Trophoblast cell (in vitro differentiated cells and primary cell): Measurements from ENCODE around the gene PTCH2.

Experiments used
- DNase-seq, 2 donors: peaks; one replicate each; pipeline ENCODE4 v3.0.0-alpha.2; 2016
- H2AFZ ChIP-seq: 2 replicates; pipeline ENCODE4 v1.6.1; 2013; ENCODE audit warnings: low read length, moderate library complexity, mild to moderate bottlenecking; ENCODE audit not compliant: insufficient read depth, poor library complexity
- H2AK5ac ChIP-seq: 2 replicates; pipeline ENCODE4 v1.6.1; 2013; ENCODE audit warnings: mild to moderate bottlenecking, low read length
- H2BK120ac ChIP-seq: 2 replicates; pipeline ENCODE4 v1.6.1; 2013; ENCODE audit warnings: low read length, mild to moderate bottlenecking, moderate library complexity; ENCODE audit not compliant: insufficient read depth, poor library complexity
- H2BK12ac ChIP-seq: 2 replicates; pipeline ENCODE4 v1.6.1; 2013; ENCODE audit warnings: mild to moderate bottlenecking, low read length, moderate library complexity
- H2BK5ac ChIP-seq: 2 replicates; pipeline ENCODE4 v1.6.1; 2013; ENCODE audit warnings: low read length, low read depth, moderate library complexity, mild to moderate bottlenecking; ENCODE audit not compliant: poor library complexity
- H3K14ac ChIP-seq: 2 replicates; pipeline ENCODE4 v1.6.1; 2013; ENCODE audit warnings: mild to moderate bottlenecking, low read length
- H3K18ac ChIP-seq: 2 replicates; pipeline ENCODE4 v1.6.1; 2013; ENCODE audit warnings: mild to moderate bottlenecking, low read length
- H3K23ac ChIP-seq: 2 replicates; pipeline ENCODE4 v1.6.1; 2013; ENCODE audit warnings: low read length
- H3K27ac ChIP-seq: 2 replicates; pipeline ENCODE4 v1.5.1; 2013; ENCODE audit warnings: low read depth, mild to moderate bottlenecking, inconsistent platforms, low read length, moderate library complexity
- H3K27me3 ChIP-seq: 2 replicates; pipeline ENCODE4 v1.6.1; 2013; ENCODE audit warnings: inconsistent platforms, mild to moderate bottlenecking, low read length, moderate library complexity; ENCODE audit not compliant: insufficient read depth
- H3K36me3 ChIP-seq, 2 experiments: 1 replicate in 1 of 2; 2 replicates in 1 of 2; pipeline ENCODE4 v1.6.1; 2013; ENCODE audit warnings: low read length in 2 of 2, mild to moderate bottlenecking in 2 of 2, moderate library complexity in 1 of 2; ENCODE audit not compliant: insufficient read depth in 2 of 2, control insufficient read depth in 1 of 2
- H3K4ac ChIP-seq: 2 replicates; pipeline ENCODE4 v1.6.1; 2013; ENCODE audit warnings: low read depth, mild to moderate bottlenecking, low read length, moderate library complexity
- H3K4me1 ChIP-seq, 2 experiments: 1 replicate in 1 of 2; 2 replicates in 1 of 2; pipeline ENCODE4 v1.6.1; 2013; ENCODE audit warnings: low read length in 2 of 2, mild to moderate bottlenecking in 2 of 2, moderate library complexity in 1 of 2; ENCODE audit not compliant: insufficient read depth in 2 of 2, control insufficient read depth in 1 of 2
- H3K4me2 ChIP-seq: 2 replicates; pipeline ENCODE4 v1.6.1; 2013; ENCODE audit warnings: inconsistent platforms, mild to moderate bottlenecking, low read length, moderate library complexity
- H3K4me3 ChIP-seq: 2 replicates; pipeline ENCODE4 v1.5.1; 2013; ENCODE audit warnings: mild to moderate bottlenecking, low read depth, low read length, inconsistent platforms
- H3K79me1 ChIP-seq: one replicate; pipeline ENCODE4 v1.6.1; 2013; ENCODE audit warnings: low read length
- H3K79me2 ChIP-seq: 2 replicates; pipeline ENCODE4 v1.6.1; 2013; ENCODE audit warnings: low read length, mild to moderate bottlenecking; ENCODE audit not compliant: control insufficient read depth, insufficient read depth, poor library complexity
- H3K9ac ChIP-seq: 2 replicates; pipeline ENCODE4 v1.6.1; 2013; ENCODE audit warnings: mild to moderate bottlenecking, low read length
- H3K9me3 ChIP-seq: 2 replicates; pipeline ENCODE4 v1.6.1; 2013; ENCODE audit warnings: low read depth, mild to moderate bottlenecking, control low read depth, inconsistent platforms, low read length; ENCODE audit not compliant: insufficient read depth
- H4K12ac ChIP-seq: 2 replicates; pipeline ENCODE4 v1.6.1; 2013; ENCODE audit warnings: low read depth, mild to moderate bottlenecking, low read length, moderate library complexity
- H4K8ac ChIP-seq: 2 replicates; pipeline ENCODE4 v1.6.1; 2013; ENCODE audit warnings: low read depth, mild to moderate bottlenecking, low read length, moderate library complexity
- H4K91ac ChIP-seq: one replicate; pipeline ENCODE4 v1.6.1; 2013; ENCODE audit warnings: low read depth, mild to moderate bottlenecking, low read length, moderate library complexity
- WGBS: extraction: QIAGEN DNeasy Blood & Tissue Kit; methylation state at CpG from one replicate; pipeline ENCODE4 v1.1.7; 2013; ENCODE audit warnings: missing lambda C conversion rate; ENCODE audit not compliant: insufficient read length, insufficient coverage; ENCODE audit errors: extremely low coverage; 5-methylcytosine and 5-hydroxymethylcytosine counted together

Gene PTCH2

DNA sequence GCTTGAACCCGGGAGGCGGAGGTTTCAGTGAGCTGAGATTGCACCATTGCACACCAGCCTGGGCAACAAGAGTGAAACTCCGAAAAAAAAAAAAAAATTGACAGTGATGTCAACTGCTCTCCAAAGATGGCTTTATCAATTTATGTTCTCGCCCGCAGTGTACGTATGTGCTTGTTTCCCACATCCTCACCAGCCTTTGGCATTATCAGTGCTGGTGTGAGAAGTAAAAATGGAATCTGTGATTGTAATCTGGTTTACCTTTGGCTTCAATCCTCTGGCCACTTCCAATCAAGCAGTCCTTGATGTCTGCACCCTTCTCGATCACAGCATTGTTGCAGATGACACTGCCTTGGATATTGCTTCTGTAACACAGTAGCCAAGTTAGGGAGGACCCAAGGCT, 14.4 kb upstream of the PTCH2 start:
- Histone ChIP-seq H2BK12ac (no peak overlapping the region), H3K4me2 (no peak overlapping the region), H2BK120ac (no peak overlapping the region), H3K4ac (no peak overlapping the region), H3K9ac (no peak overlapping the region), H2AK5ac (no peak overlapping the region), H4K8ac (no peak overlapping the region), H3K4me3 (no peak overlapping the region), H3K27ac (no peak overlapping the region), H4K12ac (no peak overlapping the region), H4K91ac (no peak overlapping the region), H3K27me3 (no peaks in the 10 kb centered on the region), H3K4me1 (no peaks in the 10 kb centered on the region), H3K9me3 (no peaks in the 10 kb centered on the region), H3K79me2 (no peaks in the 10 kb centered on the region), H3K23ac (no peak overlapping the region), H3K36me3 (peaks cover 0 to 3% of the 10 kb centered on the region in 2 experiments), H3K79me1 (no peaks in the 10 kb centered on the region), H3K14ac (no peak overlapping the region), H2AFZ (no peak overlapping the region), H3K18ac (no peak overlapping the region), H2BK5ac (no peak overlapping the region)
- WGBS: no CpG with 5 or more reads among the region's 7 CpGs
- peak; percentile 77 to 92 for DNase-seq

DNA sequence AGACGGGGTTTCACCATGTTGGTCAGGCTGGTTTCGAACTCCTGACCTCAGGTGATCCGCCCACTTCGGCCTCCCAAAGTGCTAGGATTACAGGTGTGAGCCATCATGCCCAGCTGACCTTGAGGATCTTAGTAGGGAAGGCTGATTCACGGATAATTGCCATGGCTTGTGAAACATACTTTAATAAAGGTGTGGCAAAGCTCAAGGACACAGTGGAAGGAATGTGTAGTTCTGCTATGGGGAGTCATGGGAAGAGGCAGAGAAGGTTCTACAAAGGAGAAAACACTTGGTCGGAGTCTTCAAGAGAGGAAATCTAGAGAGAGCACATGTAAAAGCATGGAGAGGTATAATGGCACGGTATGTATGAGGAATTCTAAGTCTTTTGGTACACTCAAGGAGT, 12.7 kb upstream of the PTCH2 start:
- Histone ChIP-seq H4K12ac (no peak overlapping the region), H4K91ac (no peak overlapping the region), H3K4ac (no peak overlapping the region), H2BK120ac (no peak overlapping the region), H3K4me1 (no peaks in the 10 kb centered on the region), H3K36me3 (peaks cover 0 to 3% of the 10 kb centered on the region in 2 experiments), H3K27ac (no peak overlapping the region), H3K79me2 (no peaks in the 10 kb centered on the region), H3K9me3 (no peaks in the 10 kb centered on the region), H3K27me3 (no peaks in the 10 kb centered on the region), H2AK5ac (no peak overlapping the region), H3K23ac (no peak overlapping the region), H2BK12ac (no peak overlapping the region), H2BK5ac (no peak overlapping the region), H3K9ac (no peak overlapping the region), H3K4me3 (no peak overlapping the region), H3K18ac (no peak overlapping the region), H4K8ac (no peak overlapping the region), H3K4me2 (no peak overlapping the region), H2AFZ (no peak overlapping the region), H3K14ac (no peak overlapping the region), H3K79me1 (no peaks in the 10 kb centered on the region)
- no CpG with 5 or more reads among the region's 7 CpGs for WGBS
- peak in 1 of 2 donors; percentile 55 for DNase-seq

DNA sequence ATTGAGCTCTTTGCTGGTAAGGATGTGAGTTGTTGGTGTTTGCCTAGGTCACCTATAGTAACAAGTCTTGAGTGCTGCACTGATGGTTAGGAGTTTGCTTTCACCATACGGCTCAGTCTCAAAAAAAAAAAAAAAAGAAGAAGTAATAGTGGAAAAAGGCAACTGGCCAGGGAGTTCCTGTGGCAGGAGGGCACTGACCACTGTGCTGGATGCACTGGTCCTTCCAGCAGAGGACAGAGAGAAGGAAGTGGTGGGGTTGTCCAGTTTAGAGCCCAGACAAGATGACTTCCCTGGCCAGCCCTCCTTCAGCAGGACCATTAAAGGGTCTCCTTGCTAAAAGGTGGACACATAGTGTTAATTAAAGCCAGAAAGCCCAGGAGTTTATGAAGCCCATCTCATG, 11.9 kb upstream of the PTCH2 start:
- WGBS: no CpG with 5 or more reads among the region's 1 CpG
- Histone ChIP-seq H2BK12ac (no peak overlapping the region), H3K18ac (no peak overlapping the region), H3K4me1 (no peaks in the 10 kb centered on the region), H3K14ac (no peak overlapping the region), H3K4me2 (no peak overlapping the region), H3K9me3 (no peaks in the 10 kb centered on the region), H3K79me1 (no peaks in the 10 kb centered on the region), H3K36me3 (peaks cover 0 to 3% of the 10 kb centered on the region in 2 experiments), H3K27me3 (no peaks in the 10 kb centered on the region), H3K4ac (no peak overlapping the region), H3K79me2 (no peaks in the 10 kb centered on the region), H4K8ac (no peak overlapping the region), H3K4me3 (no peak overlapping the region), H3K27ac (no peak overlapping the region), H3K23ac (no peak overlapping the region), H3K9ac (no peak overlapping the region), H2BK5ac (no peak overlapping the region), H4K12ac (no peak overlapping the region), H2BK120ac (no peak overlapping the region), H2AFZ (no peak overlapping the region), H2AK5ac (no peak overlapping the region), H4K91ac (no peak overlapping the region)
- no peak for DNase-seq

DNA sequence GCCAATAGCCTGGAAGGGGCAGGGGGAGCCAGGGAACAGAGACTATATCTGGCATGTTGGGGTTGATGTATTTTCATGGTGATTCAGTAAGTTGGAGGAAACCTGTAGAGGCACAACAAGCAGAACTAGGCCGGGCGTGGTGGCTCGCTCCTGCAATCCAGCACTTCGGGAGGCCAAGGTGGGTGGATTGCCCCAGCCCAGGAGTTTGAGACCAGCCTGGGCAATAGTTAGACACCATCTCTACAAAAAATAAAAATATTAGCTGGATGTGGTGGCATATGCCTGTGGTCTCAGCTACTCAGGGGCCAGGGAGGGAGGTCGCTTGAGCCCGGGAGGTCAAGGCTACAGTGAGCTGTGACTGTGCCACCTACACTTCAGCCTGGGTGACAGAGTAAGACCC, 10.1 kb upstream of the PTCH2 start:
- no peak overlapping the region for H3K23ac ChIP-seq
- no peak overlapping the region for H3K4me2 ChIP-seq
- no peak overlapping the region for H2AFZ ChIP-seq
- H3K79me1 ChIP-seq: no peaks in the 10 kb centered on the region
- H3K9me3 ChIP-seq: no peaks in the 10 kb centered on the region
- no CpG with 5 or more reads among the region's 6 CpGs for WGBS
- H3K27ac ChIP-seq: no peak overlapping the region
- no peak overlapping the region for H4K8ac ChIP-seq
- H3K79me2 ChIP-seq: no peaks in the 10 kb centered on the region
- no peak overlapping the region for H4K12ac ChIP-seq
- no peak overlapping the region for H2AK5ac ChIP-seq
- no peak overlapping the region for H3K14ac ChIP-seq
- no peak overlapping the region for H2BK120ac ChIP-seq
- H2BK5ac ChIP-seq: no peak overlapping the region
- H3K27me3 ChIP-seq: no peaks in the 10 kb centered on the region
- no peaks in the 10 kb centered on the region for H3K36me3 ChIP-seq
- H3K4ac ChIP-seq: no peak overlapping the region
- H3K9ac ChIP-seq: no peak overlapping the region
- no peak overlapping the region for H2BK12ac ChIP-seq
- no peak for DNase-seq
- H3K18ac ChIP-seq: no peak overlapping the region
- H3K4me1 ChIP-seq: no peaks in the 10 kb centered on the region
- no peak overlapping the region for H4K91ac ChIP-seq
- no peak overlapping the region for H3K4me3 ChIP-seq
